Lower leg skin (tissue), 3 donors: Measurements from ENCODE around the gene HEATR9.

ENCODE experiments used
- CTCF ChIP-seq, 3 donors: fragments of 450-650 bp; IDR thresholded peaks; one replicate each; pipeline ENCODE4 v1.5.1; 2016; ENCODE audit warnings: antibody characterized with exemption in 3 of 3, mild to moderate bottlenecking in 3 of 3, moderate library complexity in 2 of 3
- POLR2A ChIP-seq, 2 donors: fragments of 450-650 bp; IDR thresholded peaks; one replicate each; pipeline ENCODE4 v1.6.1; 2016 to 2017; ENCODE audit warnings: antibody characterized with exemption in 2 of 2, mild to moderate bottlenecking in 1 of 2, moderate library complexity in 1 of 2

GRCh38 chr17:35821308-35821707 lies 47.4 kb downstream of the HEATR9 start:
- TF ChIP-seq CTCF (IDR thresholded peaks at IDR 0.05) (no peak), POLR2A (IDR thresholded peaks at IDR 0.05) (no peak)
